GM23338 (cell line): Measurements from ENCODE around the gene TAOK2. TPM values are rescaled to one million over a fixed set of nuclear protein-coding genes. Genes with fewer than 3 reads are reported as not detected.

Experiments used
- ATAC-seq: fragments of 200-7000 bp; cut with Tn5 transposase; 3 replicates; pipeline ENCODE4 v1.9.1; 2020
- DNase-seq: peaks from one replicate; pipeline ENCODE4 v3.0.0-alpha.2; 2015; ENCODE audit warnings: low spot score
- H2AFZ ChIP-seq: fragments of 200-600 bp; sonication (generic); 2 replicates; pipeline ENCODE4 v1.8.0; 2016; ENCODE audit warnings: antibody characterized with exemption, mild to moderate bottlenecking, moderate library complexity
- H3F3A ChIP-seq: fragments of 200-600 bp; sonication (generic); replicated peaks from 2 replicates; pipeline ENCODE4 v1.8.0; 2017; ENCODE audit warnings: antibody characterized with exemption, mixed run types, low read depth
- H3K27ac ChIP-seq: fragments of 200-600 bp; sonication (generic); 2 replicates; pipeline ENCODE4 v1.6.1; 2016; ENCODE audit warnings: low read depth
- H3K27me3 ChIP-seq: fragments of 200-600 bp; sonication (generic); 2 replicates; pipeline ENCODE4 v1.8.0; 2016; ENCODE audit warnings: mild to moderate bottlenecking, mixed run types, moderate library complexity; ENCODE audit not compliant: insufficient read depth
- H3K36me3 ChIP-seq: fragments of 200-600 bp; sonication (generic); 2 replicates; pipeline ENCODE4 v1.8.0; 2016; ENCODE audit warnings: mild to moderate bottlenecking; ENCODE audit not compliant: insufficient read depth
- H3K4me1 ChIP-seq: fragments of 200-600 bp; sonication (generic); 2 replicates; pipeline ENCODE4 v1.8.0; 2016; ENCODE audit warnings: mild to moderate bottlenecking, moderate library complexity; ENCODE audit not compliant: insufficient read depth
- H3K4me2 ChIP-seq: fragments of 200-600 bp; sonication (generic); 2 replicates; pipeline ENCODE4 v1.7.1; 2017; ENCODE audit warnings: mixed run types
- H3K4me3 ChIP-seq: fragments of 200-600 bp; sonication (generic); 2 replicates; pipeline ENCODE4 v1.6.1; 2016; ENCODE audit warnings: mixed run types
- H3K79me2 ChIP-seq: fragments of 200-600 bp; sonication (generic); replicated peaks from 2 replicates; pipeline ENCODE4 v1.8.0; 2017; ENCODE audit warnings: mild to moderate bottlenecking; ENCODE audit not compliant: insufficient read depth
- H3K9me2 ChIP-seq: fragments of 200-600 bp; sonication (generic); 2 replicates; pipeline ENCODE4 v1.8.0; 2017; ENCODE audit not compliant: insufficient read depth
- H4K20me1 ChIP-seq: fragments of 200-600 bp; sonication (generic); replicated peaks from 2 replicates; pipeline ENCODE4 v1.8.0; 2017; ENCODE audit warnings: mild to moderate bottlenecking; ENCODE audit not compliant: insufficient read depth
- H3K27ac Mint-ChIP-seq: 2 replicates; pipeline ENCODE4 v1.8.0; 2020; ENCODE audit warnings: inconsistent platforms, mild to moderate bottlenecking, moderate library complexity, mixed read lengths
- H3K27me3 Mint-ChIP-seq: 3 replicates; pipeline ENCODE4 v1.8.0; 2022; ENCODE audit warnings: low read depth, mild to moderate bottlenecking, moderate library complexity, mixed read lengths, inconsistent platforms; ENCODE audit not compliant: insufficient read depth, poor library complexity
- H3K36me3 Mint-ChIP-seq: 3 replicates; pipeline ENCODE4 v1.8.0; 2021; ENCODE audit warnings: low read depth, mild to moderate bottlenecking, inconsistent platforms, moderate library complexity, mixed read lengths
- H3K4me1 Mint-ChIP-seq: 3 replicates; pipeline ENCODE4 v1.8.0; 2020; ENCODE audit warnings: mild to moderate bottlenecking, inconsistent platforms, mixed read lengths
- H3K4me3 Mint-ChIP-seq: 3 replicates; pipeline ENCODE4 v1.8.0; 2021; ENCODE audit warnings: moderate library complexity, mild to moderate bottlenecking, inconsistent platforms, mixed read lengths
- H3K9me3 Mint-ChIP-seq: 3 replicates; pipeline ENCODE4 v1.8.0; 2020; ENCODE audit warnings: moderate library complexity, mild to moderate bottlenecking, inconsistent platforms, mixed read lengths
- CREB1 ChIP-seq: fragments of 250-450 bp; sonication (Bioruptor Pico); IDR thresholded peaks from 2 replicates; pipeline ENCODE4 v1.5.0; 2020; ENCODE audit warnings: low read depth, mild to moderate bottlenecking, moderate library complexity
- CTCF ChIP-seq, 2 experiments: fragments of 200-600 bp in 1 of 2; sonication (generic) in 1 of 2; conservative IDR thresholded peaks; 2 replicates each; pipeline versions ENCODE4 v1.5.1 to v1.6.1; 2016 to 2017; ENCODE audit warnings: antibody characterized with exemption in 2 of 2, low read depth in 2 of 2, mild to moderate bottlenecking in 2 of 2, moderate library complexity in 1 of 2
- EZH2 ChIP-seq: fragments of 200-600 bp; sonication (generic); IDR thresholded peaks from one replicate; pipeline ENCODE4 v1.8.0; 2017; ENCODE audit warnings: antibody characterized with exemption, mild to moderate bottlenecking, low read depth; ENCODE audit not compliant: unreplicated experiment
- EZH2phosphoT487 ChIP-seq: fragments of 200-600 bp; sonication (generic); IDR thresholded peaks from one replicate; pipeline ENCODE4 v1.8.1; 2018; ENCODE audit warnings: antibody characterized with exemption; ENCODE audit not compliant: unreplicated experiment
- JUNB ChIP-seq: IDR thresholded peaks from one replicate; pipeline ENCODE4 v1.6.1; 2016; ENCODE audit warnings: antibody characterized with exemption; ENCODE audit not compliant: unreplicated experiment
- NANOG ChIP-seq: IDR thresholded peaks from 2 replicates; pipeline ENCODE4 v1.6.1; 2016; ENCODE audit warnings: antibody characterized with exemption, borderline replicate concordance
- POLR2AphosphoS5 ChIP-seq: IDR thresholded peaks from 2 replicates; pipeline ENCODE4 v1.6.1; 2016; ENCODE audit warnings: antibody characterized with exemption, low read depth
- STAT1 ChIP-seq: IDR thresholded peaks from one replicate; pipeline ENCODE4 v1.6.1; 2016; ENCODE audit warnings: antibody characterized with exemption; ENCODE audit not compliant: unreplicated experiment
- ZNF114 ChIP-seq: fragments of 250-450 bp; sonication (Bioruptor Pico); IDR thresholded peaks from 2 replicates; pipeline ENCODE4 v1.5.0; 2020; ENCODE audit warnings: mild to moderate bottlenecking, moderate library complexity
- ZNF331 ChIP-seq: fragments of 250-450 bp; sonication (Bioruptor Pico); IDR thresholded peaks from 2 replicates; pipeline ENCODE4 v1.5.0; 2020; ENCODE audit warnings: low read depth, mild to moderate bottlenecking, moderate library complexity
- ZNF462 ChIP-seq: fragments of 250-450 bp; sonication (Bioruptor Pico); IDR thresholded peaks from 2 replicates; pipeline ENCODE4 v1.5.0; 2020; ENCODE audit warnings: mild to moderate bottlenecking, moderate library complexity
- polyA plus RNA-seq: library from polyadenylated mRNA; unstranded; fragments of >200 nt; fragmentation: Nextera tagmentation; extraction: Ambion mirVana; gene quantifications from 2 replicates; pipeline ENCODE4 v1.2.1, GENCODE V29; 2016
- total RNA-seq: library from RNA; depleted of rRNA; stranded (reverse); fragments of >200 nt; shearing (Covaris generic); gene quantifications from 2 replicates; pipeline ENCODE4 v1.2.3, GENCODE V29; 2014
- TF ChIP-seq, protein P1 (sequence below): IDR thresholded peaks from 2 replicates; pipeline ENCODE4 v1.6.1; 2016; ENCODE audit warnings: antibody characterized with exemption
- TF ChIP-seq, protein P2 (sequence below): IDR thresholded peaks from one replicate; pipeline ENCODE4 v1.6.1; 2018; ENCODE audit warnings: antibody characterized with exemption; ENCODE audit not compliant: unreplicated experiment

The TAOK2 gene
- total and polyA plus RNA-seq, 2 experiments from 2014 or later, result 8.8 to 45.2 TPM

DNA sequence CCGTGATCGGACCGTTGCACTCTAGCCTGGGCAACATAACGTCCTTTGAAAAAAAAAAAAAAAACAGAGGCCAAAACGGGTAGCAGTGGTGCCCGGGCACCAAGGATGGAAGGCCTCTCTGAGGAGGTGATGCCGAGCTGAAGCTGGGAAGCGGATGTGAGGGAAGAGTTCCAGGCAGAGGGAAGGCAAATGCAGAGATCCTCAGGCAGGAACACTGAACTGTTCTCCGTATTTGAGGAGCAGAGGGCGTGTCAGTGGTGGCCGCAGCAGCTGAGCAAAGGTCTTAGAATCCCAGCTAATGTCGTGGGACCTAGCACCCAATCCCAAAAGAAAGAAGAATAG lies 47.0 kb upstream of the TAOK2 start:
- Histone ChIP-seq H3K27me3 (no peaks in the 10 kb centered on the region), H3K27ac (peak overlapping the region; percentile 90; the same call in 1 of the 2 replicates), H3K36me3 (no peaks in the 10 kb centered on the region), H4K20me1 (no peaks in the 10 kb centered on the region; the same call in 1 of the 2 replicates), H3F3A (peaks cover 5% of the 10 kb centered on the region; the same call in 1 of the 2 replicates), H3K4me2 (peak overlapping the region; percentile 92), H3K79me2 (peaks cover 25% of the 10 kb centered on the region), H2AFZ (peak overlapping the region; percentile 95), H3K4me3 (peak overlapping the region; percentile 91), H3K4me1 (peaks cover 14% of the 10 kb centered on the region; the same call in 1 of the 2 replicates), H3K9me2 (no peaks in the 10 kb centered on the region)
- H3K4me3 Mint-ChIP-seq, result peak overlapping the region; percentile 87
- peaks cover 5% of the 10 kb centered on the region; the same call in 2 of the 3 replicates for H3K36me3 Mint-ChIP-seq
- H3K9me3 Mint-ChIP-seq, result no peaks in the 10 kb centered on the region
- TF ChIP-seq ZNF114 (CRISPR knock-in tag) (no peak), POLR2AphosphoS5 (no peak), STAT1 (no peak), ZNF331 (no peak), ZNF462 (CRISPR knock-in tag) (no peak), JUNB (no peak), CREB1 (no peak), EZH2 (no peak), NANOG (no peak), CTCF (conservative IDR thresholded peaks at IDR 0.05; ENCODE audit: low read depth in 2 of 2) (no peak), EZH2phosphoT487 (no peak)
- TF ChIP-seq, protein P1, sequence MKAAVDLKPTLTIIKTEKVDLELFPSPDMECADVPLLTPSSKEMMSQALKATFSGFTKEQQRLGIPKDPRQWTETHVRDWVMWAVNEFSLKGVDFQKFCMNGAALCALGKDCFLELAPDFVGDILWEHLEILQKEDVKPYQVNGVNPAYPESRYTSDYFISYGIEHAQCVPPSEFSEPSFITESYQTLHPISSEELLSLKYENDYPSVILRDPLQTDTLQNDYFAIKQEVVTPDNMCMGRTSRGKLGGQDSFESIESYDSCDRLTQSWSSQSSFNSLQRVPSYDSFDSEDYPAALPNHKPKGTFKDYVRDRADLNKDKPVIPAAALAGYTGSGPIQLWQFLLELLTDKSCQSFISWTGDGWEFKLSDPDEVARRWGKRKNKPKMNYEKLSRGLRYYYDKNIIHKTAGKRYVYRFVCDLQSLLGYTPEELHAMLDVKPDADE, result no peak
- TF ChIP-seq, protein P2, sequence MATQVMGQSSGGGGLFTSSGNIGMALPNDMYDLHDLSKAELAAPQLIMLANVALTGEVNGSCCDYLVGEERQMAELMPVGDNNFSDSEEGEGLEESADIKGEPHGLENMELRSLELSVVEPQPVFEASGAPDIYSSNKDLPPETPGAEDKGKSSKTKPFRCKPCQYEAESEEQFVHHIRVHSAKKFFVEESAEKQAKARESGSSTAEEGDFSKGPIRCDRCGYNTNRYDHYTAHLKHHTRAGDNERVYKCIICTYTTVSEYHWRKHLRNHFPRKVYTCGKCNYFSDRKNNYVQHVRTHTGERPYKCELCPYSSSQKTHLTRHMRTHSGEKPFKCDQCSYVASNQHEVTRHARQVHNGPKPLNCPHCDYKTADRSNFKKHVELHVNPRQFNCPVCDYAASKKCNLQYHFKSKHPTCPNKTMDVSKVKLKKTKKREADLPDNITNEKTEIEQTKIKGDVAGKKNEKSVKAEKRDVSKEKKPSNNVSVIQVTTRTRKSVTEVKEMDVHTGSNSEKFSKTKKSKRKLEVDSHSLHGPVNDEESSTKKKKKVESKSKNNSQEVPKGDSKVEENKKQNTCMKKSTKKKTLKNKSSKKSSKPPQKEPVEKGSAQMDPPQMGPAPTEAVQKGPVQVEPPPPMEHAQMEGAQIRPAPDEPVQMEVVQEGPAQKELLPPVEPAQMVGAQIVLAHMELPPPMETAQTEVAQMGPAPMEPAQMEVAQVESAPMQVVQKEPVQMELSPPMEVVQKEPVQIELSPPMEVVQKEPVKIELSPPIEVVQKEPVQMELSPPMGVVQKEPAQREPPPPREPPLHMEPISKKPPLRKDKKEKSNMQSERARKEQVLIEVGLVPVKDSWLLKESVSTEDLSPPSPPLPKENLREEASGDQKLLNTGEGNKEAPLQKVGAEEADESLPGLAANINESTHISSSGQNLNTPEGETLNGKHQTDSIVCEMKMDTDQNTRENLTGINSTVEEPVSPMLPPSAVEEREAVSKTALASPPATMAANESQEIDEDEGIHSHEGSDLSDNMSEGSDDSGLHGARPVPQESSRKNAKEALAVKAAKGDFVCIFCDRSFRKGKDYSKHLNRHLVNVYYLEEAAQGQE, result no peak
- DNase-seq (peak; percentile 33), ATAC-seq (peak; percentile 16)
- peaks cover 3% of the 10 kb centered on the region for H3K27me3 Mint-ChIP-seq
- H3K4me1 Mint-ChIP-seq, result peaks cover 19% of the 10 kb centered on the region
- H3K27ac Mint-ChIP-seq, result peak overlapping the region; percentile 63
